ENCODE measurements around the gene SLC2A2.

The SLC2A2 gene

GRCh38 chr3:171039674-171040073 lies 13.2 kb upstream of the SLC2A2 start:
- DNase-seq (ENCODE audit: low read depth, low spot score): no peak
- no peak overlapping the region for H3K27ac ChIP-seq

GRCh38 chr3:171038342-171038741 lies 11.8 kb upstream of the SLC2A2 start:
- H3K27ac ChIP-seq: no peak overlapping the region
- no peak for DNase-seq (ENCODE audit: low read depth, low spot score)

DNA sequence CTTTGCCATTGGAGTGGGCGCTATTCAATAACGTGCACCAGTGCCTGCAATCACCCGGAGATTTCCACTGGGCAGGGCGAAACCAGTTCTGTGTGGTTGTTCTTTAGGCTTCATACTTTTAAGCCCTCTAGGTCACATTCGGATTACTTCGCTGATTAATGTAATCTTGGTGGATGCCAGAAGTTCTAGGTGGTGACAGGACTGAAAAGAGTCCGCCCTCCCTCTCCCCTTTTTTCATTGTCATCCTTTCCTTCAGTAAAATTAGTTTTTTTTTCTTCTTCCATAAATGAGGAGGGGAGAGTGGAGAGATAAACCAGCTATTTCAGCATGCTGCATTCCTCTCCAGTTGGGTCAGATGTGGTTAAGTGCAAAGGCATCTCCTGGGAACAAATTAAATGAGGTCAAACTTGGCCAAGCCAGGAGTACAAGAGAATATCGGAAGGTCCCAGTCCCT lies 2.3 kb upstream of the SLC2A2 start:
- peak overlapping the region; percentile 13 for H3K27ac ChIP-seq
- no peak for DNase-seq (ENCODE audit: low read depth, low spot score)

GRCh38 chr3:171028025-171028778 lies 1.7 kb upstream of the SLC2A2 start:
- DNase-seq (ENCODE audit: low read depth, low spot score): no peak
- H3K27ac ChIP-seq: peak overlapping the region; percentile 13

- H3K27ac ChIP-seq: no peak overlapping the region
- DNase-seq (ENCODE audit: low read depth, low spot score): no peak
Measured at GRCh38 chr3:171023566-171023965, 3.0 kb downstream of the SLC2A2 start.

GRCh38 chr3:171021377-171021776 lies 5.1 kb downstream of the SLC2A2 start:
- DNase-seq (ENCODE audit: low read depth, low spot score): no peak

DNA sequence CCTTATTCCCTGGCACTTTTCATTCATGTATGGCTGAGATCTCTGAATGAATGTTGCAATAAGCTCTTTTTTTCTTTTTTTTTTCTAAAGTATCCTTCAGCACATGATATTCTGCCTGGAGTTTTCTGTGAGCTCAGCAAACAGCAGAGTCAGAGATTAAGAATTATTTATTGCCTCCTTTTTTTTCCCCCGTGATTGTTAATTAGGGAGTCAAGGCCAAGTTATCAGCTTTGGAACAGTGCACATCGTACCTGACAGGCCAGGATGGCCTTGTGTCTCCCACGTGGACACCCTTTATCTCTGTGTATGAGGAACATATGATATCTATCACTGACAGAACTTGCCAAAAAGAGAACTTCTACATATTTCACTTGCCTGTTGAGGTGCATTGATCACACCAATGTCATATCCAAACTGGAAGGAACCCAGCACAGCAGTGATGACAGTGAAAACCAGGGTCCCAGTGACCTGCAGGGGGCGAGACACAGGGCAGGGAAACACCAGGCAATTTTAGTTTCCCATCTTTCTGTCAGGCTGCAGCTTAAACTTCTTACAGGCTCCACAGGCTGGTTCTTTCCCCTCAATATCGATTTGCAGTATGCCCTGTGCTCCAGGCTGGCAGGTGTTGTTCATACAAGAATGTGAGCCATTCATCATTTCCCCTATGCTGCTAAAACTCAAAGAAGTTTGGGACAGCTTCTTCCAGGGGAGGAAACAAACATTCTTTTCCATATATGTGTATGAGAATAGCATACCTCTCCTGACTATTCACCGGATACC lies 8.2 kb downstream of the SLC2A2 start:
- DNase-seq (ENCODE audit: low read depth, low spot score): no peak
- no peak overlapping the region for H3K27ac ChIP-seq

More at GRCh38 chr3:171021377-171021776, 5.1 kb downstream of the SLC2A2 start:
- H3K27ac ChIP-seq: no peak overlapping the region

- DNase-seq (ENCODE audit: low read depth, low spot score): no peak
- H3K27ac ChIP-seq: no peak overlapping the region
Measured at GRCh38 chr3:171013822-171014748, 12.4 kb downstream of the SLC2A2 start.

DNA sequence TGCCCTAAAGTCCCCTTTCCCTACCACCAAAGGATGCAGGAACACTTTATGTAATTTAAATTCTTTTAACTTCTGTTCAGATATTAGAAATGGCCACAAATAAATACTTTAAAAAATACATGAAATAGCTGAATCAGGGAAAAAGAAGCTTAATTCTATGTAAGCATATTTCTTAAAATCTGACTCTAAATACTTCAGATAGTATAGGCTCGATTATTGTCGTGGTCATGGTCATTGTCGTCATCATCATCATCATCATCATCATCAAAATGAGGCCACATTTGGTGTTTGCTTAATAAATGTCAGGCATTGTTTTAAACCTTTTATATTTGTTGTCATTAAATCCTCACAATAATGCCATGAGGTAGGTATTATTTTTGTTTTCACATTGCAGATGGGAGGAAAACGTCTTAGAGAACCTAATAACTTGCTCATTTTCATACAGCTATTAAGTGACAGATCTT lies 14.6 kb downstream of the SLC2A2 start:
- no peak overlapping the region for H3K27ac ChIP-seq
- no peak for DNase-seq (ENCODE audit: low read depth, low spot score)

DNA sequence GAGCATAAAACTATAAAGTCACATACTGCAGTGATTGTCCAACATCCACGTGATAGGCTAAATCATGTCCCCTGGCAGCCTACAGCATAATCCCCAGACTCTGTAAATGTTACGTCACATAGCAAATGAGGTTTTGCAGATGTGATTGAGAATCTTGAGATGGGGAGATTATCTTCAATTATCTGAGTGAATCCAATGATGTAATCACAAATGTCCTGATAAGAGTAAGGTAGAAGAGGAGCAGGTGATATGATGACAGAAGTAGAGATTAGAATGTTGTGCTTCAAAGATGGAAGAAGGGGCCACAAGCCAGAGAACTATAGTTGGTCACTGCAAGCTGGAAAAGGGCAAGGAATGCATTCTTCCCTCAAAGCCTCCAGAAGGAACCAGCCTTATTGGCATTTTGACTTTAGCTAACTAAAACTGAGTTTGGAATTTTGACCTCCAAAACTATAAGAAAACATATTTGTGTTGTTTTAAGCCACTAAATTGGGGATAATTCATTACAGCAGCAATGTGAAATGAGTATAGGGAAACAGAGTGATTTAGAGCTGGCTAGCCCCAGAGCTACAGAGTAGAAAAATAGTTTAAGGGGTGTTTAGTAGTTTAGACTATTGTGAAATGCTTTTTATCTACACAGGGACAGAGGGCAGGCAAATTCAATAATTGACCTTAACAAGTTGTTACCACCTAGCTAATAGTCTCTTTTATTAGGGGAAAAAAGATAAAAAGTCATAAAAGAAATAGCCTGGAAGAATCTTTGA lies 15.2 kb downstream of the SLC2A2 start:
- H3K27ac ChIP-seq: no peak overlapping the region
- DNase-seq (ENCODE audit: low read depth, low spot score): no peak

DNA sequence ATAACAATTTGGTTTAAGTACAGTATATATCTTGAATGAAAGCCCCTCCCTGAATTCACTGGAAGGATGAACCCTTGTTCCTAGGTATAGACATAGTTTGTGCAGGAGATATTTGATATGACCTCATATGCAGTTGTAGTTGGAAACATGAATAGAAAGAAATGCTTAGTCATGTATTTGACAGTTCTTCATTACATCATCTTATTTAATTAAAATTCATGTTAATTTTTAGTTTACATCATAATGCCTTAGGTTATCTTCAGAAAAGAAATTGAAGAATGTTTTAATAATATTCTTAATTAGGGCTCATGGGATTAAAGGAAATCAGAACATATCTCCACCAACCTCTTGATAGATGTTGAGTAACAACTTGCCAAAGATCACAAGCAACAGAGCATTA lies 19.2 kb downstream of the SLC2A2 start:
- H3K27ac ChIP-seq: no peak overlapping the region
- DNase-seq (ENCODE audit: low read depth, low spot score): no peak

DNA sequence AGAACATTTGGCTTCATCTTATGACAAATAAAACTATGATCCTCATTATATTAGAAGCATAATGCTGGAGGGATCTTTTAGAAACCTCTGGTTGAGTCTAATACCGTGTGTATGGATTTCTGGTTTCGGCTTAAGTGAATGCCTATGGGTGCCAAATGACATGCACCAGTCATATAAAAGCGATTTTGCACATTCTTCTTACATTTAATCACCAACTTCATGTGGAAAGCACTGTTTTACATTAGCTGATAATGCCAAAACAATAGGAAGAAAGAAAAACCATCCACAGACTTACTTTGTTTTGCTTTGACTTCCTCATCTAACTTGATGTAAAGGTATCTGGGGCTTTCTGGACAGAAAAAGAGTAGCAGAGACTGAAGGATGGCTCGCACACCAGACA lies 20.9 kb downstream of the SLC2A2 start:
- no peak overlapping the region for H3K27ac ChIP-seq
- no peak for DNase-seq (ENCODE audit: low read depth, low spot score)

GRCh38 chr3:171001957-171002694 lies 24.4 kb downstream of the SLC2A2 start:
- peak; percentile 52 for DNase-seq (ENCODE audit: low read depth, low spot score)
- no peak overlapping the region for H3K27ac ChIP-seq

DNA sequence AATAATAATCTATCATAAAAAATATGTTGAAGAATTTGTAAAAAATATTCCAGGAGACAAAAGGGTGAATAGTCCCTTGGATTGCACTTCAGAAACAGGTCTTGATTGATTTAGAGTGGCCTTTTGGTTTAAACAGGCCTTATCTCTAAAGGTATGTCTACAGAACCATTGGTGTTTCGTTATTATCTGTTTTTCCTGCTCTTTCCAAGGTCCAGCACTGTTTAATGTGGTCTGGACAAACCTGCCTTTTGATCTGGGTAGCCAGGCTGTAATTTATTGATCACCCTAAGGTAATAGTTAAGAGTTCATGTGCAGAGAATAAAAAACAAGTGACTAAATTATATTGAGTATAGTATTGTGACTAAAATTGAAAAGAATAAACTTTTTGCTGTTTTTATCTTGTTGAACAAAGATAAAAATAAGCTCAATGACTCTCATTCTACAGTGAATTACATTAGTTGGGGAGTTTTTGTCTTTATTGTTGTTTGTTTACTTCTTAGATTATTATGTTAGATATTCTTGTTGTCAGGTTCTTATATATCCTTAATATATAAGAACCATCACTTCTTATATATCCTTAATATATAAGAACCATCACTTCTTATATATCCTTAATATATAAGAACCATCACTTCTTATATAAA lies 25.1 kb downstream of the SLC2A2 start:
- DNase-seq (ENCODE audit: low read depth, low spot score): no peak
- H3K27ac ChIP-seq: no peak overlapping the region

GRCh38 chr3:171000281-171000680 lies 26.2 kb downstream of the SLC2A2 start:
- H3K27ac ChIP-seq: peak overlapping the region; percentile 42

GRCh38 chr3:170999737-171000242 lies 26.7 kb downstream of the SLC2A2 start:
- H3K27ac ChIP-seq: peak overlapping the region; percentile 42
- peak; percentile 70 for DNase-seq (ENCODE audit: low read depth, low spot score)

More at GRCh38 chr3:171000281-171000680, 26.2 kb downstream of the SLC2A2 start:
- no peak for DNase-seq (ENCODE audit: low read depth, low spot score)

DNA sequence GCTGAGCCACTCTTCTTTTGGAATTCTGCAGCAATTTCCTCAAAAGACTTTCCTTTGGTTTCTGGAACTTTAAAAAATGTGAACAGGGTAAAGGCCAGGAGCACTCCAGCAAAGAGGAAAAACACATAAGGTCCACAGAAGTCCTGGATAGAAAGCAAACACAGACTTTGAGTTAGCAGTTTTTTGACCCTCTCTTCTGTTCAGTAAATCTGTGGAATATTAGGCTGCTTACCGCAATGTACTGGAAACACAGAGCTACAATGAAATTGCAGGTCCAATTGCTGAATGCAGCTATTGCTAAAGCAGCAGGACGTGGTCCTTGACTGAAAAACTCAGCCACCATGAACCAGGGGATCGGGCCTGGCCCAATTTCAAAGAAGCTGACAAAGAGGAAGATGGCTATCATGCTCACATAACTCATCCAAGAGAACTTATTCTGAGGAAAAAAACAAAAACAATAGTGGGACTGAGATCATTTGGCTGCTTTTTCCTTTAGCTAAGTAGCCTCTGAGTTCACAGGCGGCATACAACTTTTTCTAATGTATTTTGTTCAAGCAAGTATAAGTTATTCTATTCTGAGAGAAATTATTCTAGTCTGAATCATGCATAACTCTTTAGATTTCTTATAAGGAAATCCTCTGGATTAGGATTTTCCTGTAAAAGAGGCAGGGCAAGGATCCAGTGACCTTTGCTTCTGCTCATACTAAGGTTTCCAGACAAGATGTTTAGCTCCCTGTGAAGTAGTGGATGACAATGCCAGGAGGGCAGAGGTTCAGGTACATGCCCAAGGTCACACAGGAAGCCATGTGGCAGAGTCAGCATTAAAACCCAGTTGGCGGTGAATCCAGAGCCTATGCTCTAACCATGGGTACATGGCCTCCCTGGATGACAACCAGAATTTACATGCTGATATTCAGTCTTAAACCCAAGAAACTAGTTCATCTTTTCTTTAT lies 28.3 kb downstream of the SLC2A2 start:
- H3K27ac ChIP-seq: no peak overlapping the region
- no peak for DNase-seq (ENCODE audit: low read depth, low spot score)

All from epithelial cell of prostate (primary cell).